Epithelial cell of proximal tubule (primary cell): ENCODE measurements around the gene GBP3. TPM values are rescaled to one million over a fixed set of nuclear protein-coding genes. Genes with fewer than 3 reads are reported as not detected.

Experiments
- DNase-seq: peaks from one replicate; pipeline ENCODE4 v3.0.0-alpha.2; 2011; ENCODE audit warnings: low read depth
- H3K4me3 ChIP-seq: 2 replicates; pipeline ENCODE4 v1.5.1; 2011; ENCODE audit warnings: low read depth, mild to moderate bottlenecking, low read length
- CTCF ChIP-seq: conservative IDR thresholded peaks from 2 replicates; pipeline ENCODE4 v1.5.1; 2012; ENCODE audit warnings: low read depth, mild to moderate bottlenecking, low read length
- total RNA-seq: library from RNA; depleted of rRNA; stranded (reverse); fragments of >200 nt; gene quantifications from 2 replicates; pipeline ENCODE4 v1.2.3, GENCODE V29; 2015

GBP3 gene, protein sequence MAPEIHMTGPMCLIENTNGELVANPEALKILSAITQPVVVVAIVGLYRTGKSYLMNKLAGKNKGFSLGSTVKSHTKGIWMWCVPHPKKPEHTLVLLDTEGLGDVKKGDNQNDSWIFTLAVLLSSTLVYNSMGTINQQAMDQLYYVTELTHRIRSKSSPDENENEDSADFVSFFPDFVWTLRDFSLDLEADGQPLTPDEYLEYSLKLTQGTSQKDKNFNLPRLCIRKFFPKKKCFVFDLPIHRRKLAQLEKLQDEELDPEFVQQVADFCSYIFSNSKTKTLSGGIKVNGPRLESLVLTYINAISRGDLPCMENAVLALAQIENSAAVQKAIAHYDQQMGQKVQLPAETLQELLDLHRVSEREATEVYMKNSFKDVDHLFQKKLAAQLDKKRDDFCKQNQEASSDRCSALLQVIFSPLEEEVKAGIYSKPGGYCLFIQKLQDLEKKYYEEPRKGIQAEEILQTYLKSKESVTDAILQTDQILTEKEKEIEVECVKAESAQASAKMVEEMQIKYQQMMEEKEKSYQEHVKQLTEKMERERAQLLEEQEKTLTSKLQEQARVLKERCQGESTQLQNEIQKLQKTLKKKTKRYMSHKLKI
- 33.6 and 35.2 TPM in 2 replicates for total RNA-seq

GRCh38 chr1:89022167-89022959, at the start of gene GBP3:
GBP3 (minus strand) TSS chr1:89022866; CDS start chr1:89020721, 2,145 bp downstream.
- peak; percentile 56 for DNase-seq
- peak within 1 kb of the TSS; percentile 63 for H3K4me3 ChIP-seq
- no peak for TF ChIP-seq CTCF

GRCh38 chr1:89070509-89070908, 47.8 kb upstream of the GBP3 start:
- no peak for DNase-seq
- H3K4me3 ChIP-seq, result no peak overlapping the region
- TF ChIP-seq CTCF, result no peak

- no peak for DNase-seq
- no peak overlapping the region for H3K4me3 ChIP-seq
- TF ChIP-seq CTCF, result no peak
Observed at GRCh38 chr1:89069951-89070350, 47.3 kb upstream of the GBP3 start.

GRCh38 chr1:89068291-89068690, 45.6 kb upstream of the GBP3 start:
- no peak overlapping the region for H3K4me3 ChIP-seq
- no peak for TF ChIP-seq CTCF
- DNase-seq, result peak; percentile 35

DNA sequence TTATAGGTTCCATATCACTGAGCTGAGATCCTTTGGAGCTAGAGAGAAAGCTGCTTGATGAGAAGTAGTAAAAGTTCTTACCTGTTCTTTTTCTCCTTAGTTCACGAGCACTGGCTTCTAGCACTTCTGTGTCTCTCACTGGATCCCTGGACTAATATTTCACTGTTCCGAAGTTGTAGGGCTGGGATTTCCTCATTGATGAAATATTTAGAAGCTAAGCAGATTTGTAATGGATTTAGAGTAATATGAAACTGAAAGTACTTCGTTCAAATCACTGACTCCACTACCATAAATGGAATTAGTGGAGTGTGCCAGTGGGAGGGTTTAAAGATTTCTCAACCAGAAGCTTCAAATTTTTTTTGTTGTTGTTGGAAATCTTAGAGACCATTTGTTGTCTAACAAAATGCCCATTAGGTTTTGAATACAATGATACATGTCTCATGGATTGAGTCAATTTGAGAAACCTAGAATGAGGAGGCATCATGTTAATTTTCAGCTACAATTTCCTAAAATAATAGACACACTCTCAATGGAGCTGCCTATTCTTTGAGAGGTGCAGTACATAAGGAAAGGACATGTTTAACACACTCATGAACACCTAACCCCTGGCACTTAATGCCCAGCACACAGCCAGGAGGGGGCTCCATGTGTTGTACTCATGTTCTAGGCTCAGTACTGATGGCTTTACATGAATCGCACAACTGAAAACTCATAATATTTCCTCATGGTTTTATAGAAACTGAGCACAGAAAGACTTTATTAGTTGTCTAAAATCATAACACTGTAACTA, 42.6 kb upstream of the GBP3 start, which contains the start of gene GBP1:
TSS of gene GBP1 (minus strand) at position 130 of the 790 bp plus-strand sequence. CDS start 1,974 bp downstream, outside the sequence.
- DNase-seq, result peak; percentile 87
- H3K4me3 ChIP-seq, result peak within 1 kb of the TSS; percentile 59
- TF ChIP-seq CTCF, result no peak

DNA sequence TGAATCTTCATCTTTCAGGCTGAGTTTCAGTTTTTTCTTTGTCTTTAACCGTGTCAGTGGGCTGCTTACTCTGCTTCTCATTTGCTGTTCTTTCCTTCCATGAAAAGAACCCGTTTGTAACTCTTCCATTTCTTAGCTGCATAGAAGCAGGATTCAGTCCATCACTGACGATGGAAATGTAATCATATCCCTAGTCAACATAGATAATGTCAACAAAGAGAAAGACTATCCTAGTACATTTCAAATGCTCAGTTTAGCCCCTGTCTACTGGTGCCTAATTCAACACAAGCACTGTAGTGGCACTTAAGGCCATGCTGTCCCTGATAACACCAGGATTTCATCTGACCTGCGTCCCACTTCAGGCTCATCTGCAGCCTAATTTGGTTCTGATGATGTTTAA, 42.0 kb upstream of the GBP3 start:
- TF ChIP-seq CTCF, result no peak
- DNase-seq, result no peak
- peak overlapping the region; percentile 59 for H3K4me3 ChIP-seq
